Bone marrow (tissue), 2 donors: ENCODE data around the gene MRPS6.

Experiments
- DNase-seq, 2 donors: peaks; one replicate each; lab custom pipeline; 2025; lab: John Stamatoyannopoulos, UW

MRPS6 gene

GRCh38 chr21:34073032-34073748 is at the start of gene MRPS6, which contains the start of gene SLC5A3:
Gene MRPS6, plus strand, starts transcription at chr21:34073578. Its CDS starts 123 bp downstream, at chr21:34073701.
Gene SLC5A3, plus strand, starts transcription at chr21:34073578. Its CDS starts 21,621 bp downstream, at chr21:34095199.
- peak; percentile 53 to 69 for DNase-seq

- DNase-seq = no peak
Measured at GRCh38 chr21:34023691-34024373, 49.5 kb upstream of the MRPS6 start.

- DNase-seq = no peak
Measured at GRCh38 chr21:34024374-34024693, 49.0 kb upstream of the MRPS6 start.

GRCh38 chr21:34027721-34028461 is 45.5 kb upstream of the MRPS6 start:
- DNase-seq = no peak

- DNase-seq = no peak
Measured at GRCh38 chr21:34029743-34030528, 43.4 kb upstream of the MRPS6 start.

GRCh38 chr21:34031835-34032370 is 41.5 kb upstream of the MRPS6 start:
- DNase-seq = no peak

- no peak for DNase-seq
Measured at GRCh38 chr21:34034369-34035014, 38.9 kb upstream of the MRPS6 start.

- no peak for DNase-seq
Measured at GRCh38 chr21:34035619-34036354, 37.6 kb upstream of the MRPS6 start.

- no peak for DNase-seq
Measured at GRCh38 chr21:34037009-34037795, 36.2 kb upstream of the MRPS6 start.

GRCh38 chr21:34039678-34040382 is 33.5 kb upstream of the MRPS6 start:
- no peak for DNase-seq

- DNase-seq = no peak
Measured at GRCh38 chr21:34042735-34043134, 30.6 kb upstream of the MRPS6 start.

GRCh38 chr21:34043333-34043732 is 30.0 kb upstream of the MRPS6 start:
- no peak for DNase-seq

GRCh38 chr21:34046917-34047316 is 26.5 kb upstream of the MRPS6 start:
- no peak for DNase-seq

GRCh38 chr21:34047835-34048234 is 25.5 kb upstream of the MRPS6 start:
- no peak for DNase-seq

- no peak for DNase-seq
Measured at GRCh38 chr21:34052171-34052570, 21.2 kb upstream of the MRPS6 start.

- no peak for DNase-seq
Measured at GRCh38 chr21:34054259-34054658, 19.1 kb upstream of the MRPS6 start.

GRCh38 chr21:34055615-34056014 is 17.8 kb upstream of the MRPS6 start:
- DNase-seq = no peak

- no peak for DNase-seq
Measured at GRCh38 chr21:34061983-34062382, 11.4 kb upstream of the MRPS6 start.

GRCh38 chr21:34065027-34065426 is 8.4 kb upstream of the MRPS6 start:
- DNase-seq = no peak
